GM19452 (cell line): ENCODE measurements around the gene TCP11X2.
"Not testable (repeated sequence)": the region's sequence is repeated elsewhere in the genome, so short reads cannot be mapped to it uniquely, and the experiment has no call there.

Experiments
- ATAC-seq: cut with Tn5 transposase; IDR thresholded peaks from one replicate; pipeline ENCODE4 v1.9.1; 2021; ENCODE audit not compliant: unreplicated experiment

TCP11X2 gene

DNA sequence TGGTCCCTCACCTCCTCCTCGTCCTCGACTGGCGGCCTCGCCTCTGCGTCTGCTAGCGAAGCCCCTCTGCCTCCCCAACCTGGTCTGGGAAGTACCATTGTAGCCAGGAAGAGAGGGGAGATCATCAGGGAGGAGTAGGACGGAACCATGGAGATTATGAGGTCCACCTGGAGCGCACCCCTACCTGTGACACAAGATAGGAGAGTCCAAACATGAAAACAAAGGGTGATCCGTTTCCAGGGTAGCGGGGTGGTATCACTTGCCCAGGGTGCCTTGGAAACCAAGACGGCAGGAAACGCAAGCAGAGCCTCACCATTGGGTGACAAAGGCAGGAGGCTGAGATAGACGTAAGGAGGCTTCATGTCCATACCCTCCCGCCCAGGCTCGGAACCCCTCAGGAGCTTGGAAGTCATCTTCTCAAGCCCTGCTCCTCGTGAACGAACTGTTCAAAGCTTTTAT, at the start of gene TCP11X2:
TCP11X2 (minus strand) TSS at position 51 of the 459 bp plus-strand sequence.
- ATAC-seq = not testable (repeated sequence)

DNA sequence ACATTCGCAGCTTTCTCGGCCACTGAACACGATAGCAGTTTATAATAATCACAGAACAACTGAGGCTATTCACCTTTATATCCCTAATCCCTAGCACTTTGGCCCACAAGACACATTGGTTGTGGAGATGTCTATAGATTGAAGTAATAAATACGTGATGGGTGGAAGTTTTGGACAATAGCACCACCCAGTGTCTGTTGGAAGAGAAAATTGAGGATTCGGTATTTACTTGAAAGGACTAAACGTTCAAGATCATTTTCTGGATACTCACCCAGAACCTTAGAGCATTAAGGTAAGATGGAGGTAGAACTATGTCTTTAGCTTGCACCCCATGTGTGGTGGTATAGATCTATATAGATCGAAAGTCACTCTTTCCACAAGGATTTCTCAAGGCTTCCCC, 45.7 kb upstream of the TCP11X2 start:
- ATAC-seq = no peak

DNA sequence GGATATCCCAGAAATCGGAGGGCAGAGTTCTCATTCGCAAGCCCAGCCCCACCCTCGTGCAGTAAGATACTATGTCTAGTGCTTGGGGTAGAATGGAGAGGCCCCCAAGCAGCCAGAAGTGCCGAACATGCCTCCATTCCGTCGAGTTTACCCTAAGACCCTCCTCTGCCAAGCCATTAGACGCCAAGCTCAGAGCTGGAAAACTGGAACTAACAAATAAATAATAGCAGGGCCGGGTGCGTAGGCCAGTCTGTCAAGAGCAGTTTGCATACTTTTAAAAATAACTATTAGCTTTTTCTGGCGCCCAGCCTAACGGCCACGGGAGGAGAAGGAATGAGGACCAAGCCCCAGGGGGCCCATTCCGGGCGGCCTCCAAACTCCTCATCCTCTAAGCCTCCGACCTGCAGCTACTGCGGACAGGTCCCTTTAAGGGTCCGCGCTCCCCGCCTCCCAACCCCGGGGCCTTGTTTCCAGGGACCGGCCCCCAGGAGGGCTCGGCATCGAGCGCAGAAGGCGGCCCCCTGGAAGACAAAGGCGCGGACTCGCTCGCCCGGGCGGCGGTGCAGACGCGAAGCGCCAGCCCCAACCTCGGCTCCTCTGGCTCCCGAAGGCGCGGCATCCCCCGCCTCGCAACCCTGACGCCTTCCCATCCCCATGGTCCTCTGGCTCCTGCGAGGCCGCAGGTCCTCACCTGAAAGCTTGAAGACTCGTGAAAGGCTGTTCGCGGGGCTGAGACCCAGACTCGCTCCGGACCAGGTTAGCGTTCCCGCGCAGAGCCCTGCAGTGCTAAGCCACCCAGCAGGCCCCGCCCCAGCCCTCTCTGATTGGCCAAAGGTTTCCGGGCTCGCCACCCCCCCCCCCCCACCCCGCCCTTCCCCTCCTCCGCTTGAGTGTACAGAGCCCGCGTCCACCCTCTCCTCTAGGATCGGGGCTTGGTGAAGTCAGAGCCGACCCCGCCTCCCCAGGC, 44.6 kb upstream of the TCP11X2 start, which contains the start of gene TMSB15A:
TMSB15A (minus strand) TSS at position 765 of the 967 bp plus-strand sequence.
- no peak for ATAC-seq

DNA sequence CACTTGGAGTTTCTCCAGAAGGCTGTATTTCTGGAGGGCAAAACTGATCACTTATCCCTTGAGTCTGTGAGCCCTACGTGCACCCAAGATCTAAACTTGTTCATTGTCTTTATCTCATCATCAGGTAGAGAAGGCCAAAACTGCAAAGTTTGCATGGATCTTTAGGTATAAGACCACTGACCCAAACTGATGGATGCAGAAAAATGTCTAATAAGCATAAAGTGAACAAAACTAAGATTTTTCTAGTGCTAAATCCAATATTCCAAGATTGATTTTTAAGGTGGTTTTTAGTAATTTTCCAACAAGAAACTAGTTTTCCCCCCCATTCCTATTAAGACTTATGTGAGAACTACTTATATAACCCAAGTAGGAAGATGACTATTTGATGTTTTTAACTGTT, 42.9 kb upstream of the TCP11X2 start:
- no peak for ATAC-seq

DNA sequence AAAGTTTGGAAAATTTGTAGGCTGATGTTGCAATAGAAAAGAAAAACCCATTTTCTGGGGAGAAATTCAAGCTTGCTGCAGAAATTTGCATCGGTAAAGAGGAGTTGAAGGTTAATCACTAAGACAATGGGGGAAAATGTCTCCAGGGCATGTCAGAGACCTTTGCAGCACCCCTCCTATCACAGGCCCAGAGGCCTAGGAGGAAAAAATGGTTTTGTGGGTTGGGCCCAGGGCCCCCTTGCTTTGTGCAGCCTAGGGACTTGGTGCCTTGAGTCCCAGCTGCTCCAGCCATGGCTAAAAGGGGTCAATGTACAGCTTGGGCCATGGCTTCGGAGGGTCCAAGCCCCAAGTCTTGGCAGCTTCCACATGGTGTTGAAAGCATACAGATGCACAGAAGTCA, 27.1 kb upstream of the TCP11X2 start:
- ATAC-seq = no peak

DNA sequence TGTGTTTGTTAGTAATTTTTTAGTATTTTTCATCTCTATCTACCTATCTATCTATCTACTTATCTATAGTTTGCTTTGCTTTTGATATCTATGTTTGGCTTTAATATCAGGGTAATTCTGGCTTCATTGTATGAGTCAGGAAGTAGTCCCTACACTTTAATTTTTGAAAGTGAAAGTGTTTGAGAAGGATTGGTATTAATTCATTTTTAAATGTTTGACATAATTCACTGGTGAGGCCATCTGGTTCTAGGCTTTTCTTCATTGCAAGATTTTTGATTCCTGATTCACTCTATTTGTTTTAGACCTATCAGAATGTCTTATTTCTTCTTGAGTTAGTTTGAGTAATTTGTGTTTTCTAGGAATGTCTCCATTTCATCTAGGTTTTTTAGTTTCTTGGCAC, 20.2 kb upstream of the TCP11X2 start:
- ATAC-seq = no peak

DNA sequence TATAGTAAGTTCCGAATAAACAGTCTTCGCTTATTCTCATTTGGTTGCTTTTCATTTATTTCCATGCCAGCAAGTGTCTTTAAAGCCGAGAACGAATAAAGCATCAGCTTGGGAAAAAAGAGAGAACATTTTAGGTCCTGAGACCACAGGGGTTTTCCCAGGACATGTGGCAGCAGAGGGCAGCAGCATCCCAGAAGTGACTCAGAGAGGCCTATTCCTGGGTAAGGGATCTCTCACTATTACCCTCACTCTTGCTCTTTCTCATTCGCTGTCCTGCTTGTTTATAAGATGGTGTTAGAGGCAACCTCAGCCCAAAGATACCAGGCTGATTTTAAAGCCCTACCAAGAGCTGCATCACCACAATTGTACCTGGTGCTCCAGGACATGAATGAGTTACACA, 7.2 kb upstream of the TCP11X2 start:
- not testable (repeated sequence) for ATAC-seq

DNA sequence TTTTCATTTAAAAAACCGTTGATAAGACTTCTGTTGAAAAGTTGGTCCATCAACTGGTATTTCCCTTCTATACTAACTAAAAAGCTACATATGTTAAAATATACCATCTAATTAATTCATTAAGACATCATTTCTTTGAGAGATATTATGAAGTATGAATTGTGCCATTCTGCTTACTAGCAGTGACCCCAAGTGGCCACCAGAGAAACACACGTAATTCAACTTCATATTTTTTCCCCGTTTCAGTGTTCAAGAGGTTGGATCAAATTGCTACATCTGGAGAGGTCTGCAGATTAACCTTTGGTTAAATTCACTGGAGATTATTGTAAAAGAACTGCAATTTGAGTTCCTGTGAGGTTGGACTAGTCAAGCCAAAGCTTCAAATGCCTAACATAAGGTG, 1.4 kb downstream of the TCP11X2 start:
- ATAC-seq = not testable (repeated sequence)

DNA sequence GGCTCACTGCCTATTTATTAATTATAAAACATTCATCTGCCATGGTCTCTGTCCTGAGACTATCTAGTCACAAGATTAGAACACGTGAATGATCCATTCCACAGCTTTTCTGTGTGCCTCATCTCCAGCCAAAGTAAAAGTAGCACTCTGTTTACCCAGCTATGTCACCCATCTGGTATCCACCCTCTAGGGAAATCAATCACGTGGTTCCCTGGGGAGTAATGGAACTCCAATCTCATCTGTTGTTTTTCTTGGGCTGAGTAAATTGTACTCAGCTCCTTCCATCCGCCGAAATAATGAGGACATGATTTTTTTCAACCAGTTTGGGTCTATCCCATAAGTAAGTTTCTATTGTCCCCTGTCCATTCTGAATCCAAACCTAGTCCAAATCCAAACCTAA, 13.0 kb downstream of the TCP11X2 start:
- ATAC-seq = not testable (repeated sequence)

DNA sequence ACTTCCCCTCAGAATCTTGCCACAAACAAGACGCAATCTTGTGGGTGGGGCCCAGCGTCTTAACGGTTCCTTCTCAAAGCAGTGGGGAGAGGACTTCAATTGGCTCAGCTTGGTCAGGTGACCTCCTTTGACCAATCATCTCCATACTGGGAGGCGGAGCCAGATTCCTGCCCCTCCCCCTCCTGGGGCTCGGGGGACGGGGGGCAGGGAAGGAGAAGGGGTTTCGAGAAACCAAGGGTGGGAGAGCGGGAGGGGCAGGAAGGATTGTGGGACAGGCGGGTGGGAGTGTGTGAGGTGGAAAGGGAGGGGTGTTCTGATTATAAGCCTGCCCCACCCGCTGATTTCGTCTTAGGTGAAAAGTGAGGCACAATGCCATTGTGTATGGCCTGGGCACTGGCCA, 31.7 kb downstream of the TCP11X2 start, which contains the start of gene NXF2B:
NXF2B (minus strand) TSS at position 101 of the 400 bp plus-strand sequence. CDS start 59,972 bp downstream, outside the sequence.
- not testable (repeated sequence) for ATAC-seq

DNA sequence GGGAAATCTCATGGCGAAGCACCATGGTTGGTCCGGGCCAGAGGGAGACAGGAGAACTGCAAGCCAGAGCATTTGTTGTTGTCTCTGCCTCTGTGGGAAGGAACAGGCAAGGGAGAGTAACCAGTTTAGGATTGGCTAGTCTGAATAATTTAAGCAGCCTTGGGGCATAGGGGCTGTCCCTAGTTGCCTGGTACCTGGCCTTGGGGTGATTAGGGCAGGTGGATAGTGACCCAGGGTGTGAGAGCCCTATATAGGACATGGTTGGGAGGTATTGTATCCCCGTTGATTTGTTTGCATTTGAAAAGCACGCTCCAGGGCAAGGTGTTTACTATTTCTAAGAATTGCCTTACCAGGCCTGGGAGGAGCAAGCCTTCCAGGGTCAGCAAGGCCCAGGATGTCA, 57.1 kb downstream of the TCP11X2 start:
- ATAC-seq = not testable (repeated sequence)
